ENCODE data around the gene ARHGEF17.

- TF ChIP-seq CTCF (conservative IDR thresholded peaks at IDR 0.05) (no peak), ZFX (IDR thresholded peaks at IDR 0.05) (no peak)
Observed at GRCh38 chr11:73313652-73314051, 5.6 kb downstream of the ARHGEF17 start.

All from C4-2B (cell line).